ENCODE data around the gene C22orf23.

Gene C22orf23

DNA sequence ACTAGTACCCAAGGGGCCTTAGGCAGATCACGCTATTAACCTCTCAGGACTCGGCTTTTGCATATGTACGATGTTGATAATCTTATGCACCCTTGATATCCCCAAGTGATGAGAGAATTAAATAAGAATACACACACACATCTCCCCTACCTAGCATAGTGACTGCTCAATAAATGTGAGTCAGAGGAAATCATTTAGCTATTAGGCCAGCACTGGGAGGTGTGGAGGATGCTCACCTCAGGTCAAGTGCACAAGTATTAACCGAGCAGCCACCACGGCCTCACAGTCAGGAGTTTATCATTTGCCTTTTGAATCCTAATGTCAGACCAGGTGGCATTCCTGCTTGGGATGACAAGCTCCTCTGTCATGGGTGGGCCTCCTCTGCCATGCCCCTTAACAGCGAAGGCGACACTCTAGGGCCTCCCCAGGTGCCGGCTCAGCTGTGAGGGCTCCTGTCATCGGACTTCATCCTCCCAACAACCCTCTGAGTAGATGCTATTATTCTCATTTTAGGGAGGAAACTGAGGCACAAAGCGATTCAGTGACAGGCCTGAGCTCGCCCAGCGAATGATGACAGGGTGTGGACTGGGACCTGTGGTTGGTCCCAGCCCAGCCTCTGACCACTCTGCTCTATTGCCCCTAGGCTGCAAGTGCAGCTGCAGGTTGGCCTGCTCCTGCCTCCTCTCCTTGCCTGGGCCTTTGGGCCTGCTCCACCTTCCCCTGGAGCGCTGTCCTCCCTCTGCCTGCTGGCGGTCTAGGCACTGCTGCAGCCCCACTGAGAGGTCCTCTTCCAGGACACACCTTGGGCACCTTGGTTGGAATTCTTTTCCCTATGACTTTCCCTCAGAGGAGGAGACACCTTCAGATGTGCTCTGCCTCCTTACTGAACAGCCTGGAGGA, 36.0 kb upstream of the C22orf23 start:
- H3K4me3 ChIP-seq (ENCODE audit: control insufficient read depth, low read depth, low read length) = no peak overlapping the region
- DNase-seq (ENCODE audit: low read depth) = no peak
- TF ChIP-seq, protein P1, sequence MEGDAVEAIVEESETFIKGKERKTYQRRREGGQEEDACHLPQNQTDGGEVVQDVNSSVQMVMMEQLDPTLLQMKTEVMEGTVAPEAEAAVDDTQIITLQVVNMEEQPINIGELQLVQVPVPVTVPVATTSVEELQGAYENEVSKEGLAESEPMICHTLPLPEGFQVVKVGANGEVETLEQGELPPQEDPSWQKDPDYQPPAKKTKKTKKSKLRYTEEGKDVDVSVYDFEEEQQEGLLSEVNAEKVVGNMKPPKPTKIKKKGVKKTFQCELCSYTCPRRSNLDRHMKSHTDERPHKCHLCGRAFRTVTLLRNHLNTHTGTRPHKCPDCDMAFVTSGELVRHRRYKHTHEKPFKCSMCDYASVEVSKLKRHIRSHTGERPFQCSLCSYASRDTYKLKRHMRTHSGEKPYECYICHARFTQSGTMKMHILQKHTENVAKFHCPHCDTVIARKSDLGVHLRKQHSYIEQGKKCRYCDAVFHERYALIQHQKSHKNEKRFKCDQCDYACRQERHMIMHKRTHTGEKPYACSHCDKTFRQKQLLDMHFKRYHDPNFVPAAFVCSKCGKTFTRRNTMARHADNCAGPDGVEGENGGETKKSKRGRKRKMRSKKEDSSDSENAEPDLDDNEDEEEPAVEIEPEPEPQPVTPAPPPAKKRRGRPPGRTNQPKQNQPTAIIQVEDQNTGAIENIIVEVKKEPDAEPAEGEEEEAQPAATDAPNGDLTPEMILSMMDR (IDR thresholded peaks at IDR 0.05; ENCODE audit: control insufficient read depth, insufficient read depth, low read depth, low read length, missing control alignments) = no peak

DNA sequence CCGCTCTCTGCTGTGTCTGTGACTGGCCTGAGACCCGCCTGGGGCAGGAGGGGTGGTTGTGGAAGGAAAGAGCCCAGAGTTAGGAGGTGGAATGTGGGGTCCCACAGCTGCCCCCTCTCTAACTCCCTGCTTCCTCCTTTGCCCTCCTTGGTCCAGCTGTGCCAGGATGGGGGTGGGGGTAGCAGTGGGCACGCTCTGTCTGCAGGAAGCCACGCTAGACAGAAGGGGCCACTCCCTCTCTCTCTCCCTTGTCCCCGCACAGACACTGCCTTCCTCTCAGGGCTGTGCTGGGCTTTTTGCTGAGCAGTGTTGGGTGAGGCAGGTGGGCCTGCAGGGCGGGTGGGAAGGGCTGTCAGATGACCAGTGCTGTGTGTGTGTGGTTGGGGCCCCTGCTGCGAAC, 33.0 kb upstream of the C22orf23 start:
- TF ChIP-seq, protein P1 (IDR thresholded peaks at IDR 0.05; ENCODE audit: control insufficient read depth, insufficient read depth, low read depth, low read length, missing control alignments) = no peak
- no peak overlapping the region for H3K4me3 ChIP-seq (ENCODE audit: control insufficient read depth, low read depth, low read length)
- no peak for DNase-seq (ENCODE audit: low read depth)

DNA sequence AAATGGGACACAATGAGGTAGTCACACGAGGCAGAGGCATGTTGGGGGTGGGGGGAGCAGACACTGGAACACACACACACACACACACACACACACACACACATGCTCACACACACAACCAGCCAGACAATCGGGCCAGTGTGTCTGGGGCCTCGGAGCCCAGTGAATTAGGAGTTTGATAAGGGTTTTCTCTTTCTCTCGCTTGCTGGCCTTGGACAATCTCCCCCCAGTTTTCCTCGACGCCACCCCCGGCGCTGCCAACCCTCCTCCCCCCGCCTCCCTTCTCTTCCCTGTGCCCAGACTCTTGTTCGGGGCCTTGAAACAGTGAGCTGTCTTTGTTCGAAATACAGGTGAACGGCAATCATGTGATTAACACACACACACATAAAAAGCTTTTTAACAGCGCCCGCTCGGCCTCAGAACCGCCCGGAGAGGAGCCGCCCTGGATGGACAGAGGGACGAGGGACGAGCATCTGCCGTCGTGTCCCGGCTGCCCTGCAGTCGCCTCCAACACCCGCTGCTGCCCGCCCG, 32.4 kb upstream of the C22orf23 start:
- H3K4me3 ChIP-seq (ENCODE audit: control insufficient read depth, low read depth, low read length) = no peak overlapping the region
- TF ChIP-seq, protein P1 (IDR thresholded peaks at IDR 0.05; ENCODE audit: control insufficient read depth, insufficient read depth, low read depth, low read length, missing control alignments) = no peak
- no peak for DNase-seq (ENCODE audit: low read depth)

DNA sequence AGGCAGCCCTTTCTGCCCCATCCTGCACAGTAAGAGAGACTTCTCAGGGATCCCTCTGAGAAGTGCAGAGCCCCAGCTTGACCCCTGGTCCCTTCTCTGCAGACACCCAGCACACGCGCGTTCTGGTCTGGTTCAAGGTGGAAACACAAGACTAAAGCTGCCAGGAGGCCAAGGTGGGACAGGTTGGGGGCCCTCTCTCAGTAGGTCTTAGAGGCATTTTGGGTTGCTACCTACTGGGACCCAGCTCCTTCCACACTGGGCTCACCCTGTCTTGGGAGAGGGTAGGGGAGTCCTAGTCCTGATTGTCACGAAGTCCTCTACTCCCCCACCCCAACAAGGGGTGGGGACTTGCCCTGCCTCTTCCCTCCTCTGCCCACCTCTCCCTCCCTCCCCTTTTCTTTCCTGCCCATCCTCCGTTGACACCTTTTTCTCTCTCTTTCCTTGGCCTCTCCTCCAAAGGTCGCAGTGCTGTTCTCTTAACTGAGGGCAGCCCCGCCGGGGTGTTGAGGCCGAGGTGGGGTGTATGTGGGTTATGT, 31.7 kb upstream of the C22orf23 start:
- TF ChIP-seq, protein P1 (IDR thresholded peaks at IDR 0.05; ENCODE audit: control insufficient read depth, insufficient read depth, low read depth, low read length, missing control alignments) = no peak

DNA sequence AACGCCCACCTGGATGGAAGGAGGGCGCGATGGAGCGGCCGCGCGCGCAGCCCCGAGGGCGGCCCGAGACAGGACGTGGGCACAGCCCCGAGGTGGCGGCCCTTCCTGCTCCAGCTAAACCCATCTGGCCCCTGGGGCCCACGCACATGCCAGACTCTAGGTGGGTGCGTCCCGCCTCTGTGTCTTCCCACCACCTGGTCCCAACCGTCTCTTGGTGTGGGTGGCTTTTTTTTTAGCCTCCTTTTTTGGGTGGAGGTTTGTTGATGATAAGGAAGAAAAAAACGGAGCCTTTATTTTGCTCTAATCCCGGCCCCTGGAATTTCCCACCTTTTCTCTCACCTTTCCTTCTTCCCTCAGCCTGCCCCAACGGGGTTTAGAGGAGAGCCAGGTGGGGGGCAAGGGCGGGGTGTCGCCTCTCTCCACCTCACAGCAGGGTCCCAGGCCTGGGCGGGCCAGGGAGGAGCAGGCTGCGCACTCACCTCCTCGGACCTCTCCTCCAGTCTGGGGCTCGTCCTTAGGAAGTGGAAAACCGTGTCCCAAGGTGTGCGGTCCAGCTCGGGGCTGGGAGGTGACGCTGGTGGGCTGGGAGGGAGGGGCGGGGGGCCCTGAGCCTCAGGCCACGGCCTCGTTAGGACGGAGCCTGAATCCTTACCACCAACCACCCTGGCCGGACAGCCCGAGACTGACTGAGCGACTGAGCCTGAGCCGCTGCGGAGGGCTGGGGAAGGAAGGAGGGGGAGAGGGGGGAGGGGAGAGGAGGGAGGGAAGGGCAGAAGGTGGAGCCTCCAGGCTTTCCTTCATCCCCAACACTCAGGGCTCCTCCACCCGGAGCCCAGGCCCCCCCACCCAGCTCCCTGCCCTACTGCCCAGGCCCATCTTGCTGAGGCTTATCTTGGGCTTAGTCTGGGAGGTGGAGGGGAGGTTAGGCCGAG, 30.7 kb upstream of the C22orf23 start, which contains the start of gene SOX10:
TSS of gene SOX10 (minus strand) at position 696 of the 932 bp plus-strand sequence. CDS start 771 bp downstream, outside the sequence.
- H3K4me3 ChIP-seq (ENCODE audit: control insufficient read depth, low read depth, low read length) = no peak within 1 kb of the TSS
- TF ChIP-seq, protein P1 (IDR thresholded peaks at IDR 0.05; ENCODE audit: control insufficient read depth, insufficient read depth, low read depth, low read length, missing control alignments) = no peak
- DNase-seq (ENCODE audit: low read depth) = no peak

More for the DNA sequence above, 31.7 kb upstream of the C22orf23 start:
- no peak overlapping the region for H3K4me3 ChIP-seq (ENCODE audit: control insufficient read depth, low read depth, low read length)
- no peak for DNase-seq (ENCODE audit: low read depth)

Measured in AG09309 (cell line).